Glutamatergic neuron (in vitro differentiated cells): ENCODE results near the gene CLEC9A. TPM values are rescaled to one million over a fixed set of nuclear protein-coding genes. Genes with fewer than 3 reads are reported as not detected.

Experiments used
- DNase-seq: peaks from one replicate; pipeline ENCODE4 v3.0.0; 2022
- H3K27ac Mint-ChIP-seq: one replicate; pipeline ENCODE4 v1.8.0; 2020; ENCODE audit warnings: mild to moderate bottlenecking, mixed read lengths, inconsistent platforms; ENCODE audit not compliant: unreplicated experiment
- H3K27me3 Mint-ChIP-seq: one replicate; pipeline ENCODE4 v1.8.0; 2020; ENCODE audit warnings: mild to moderate bottlenecking, moderate library complexity, mixed read lengths, inconsistent platforms; ENCODE audit not compliant: unreplicated experiment
- H3K36me3 Mint-ChIP-seq: one replicate; pipeline ENCODE4 v1.8.0; 2020; ENCODE audit warnings: mild to moderate bottlenecking, mixed read lengths, inconsistent platforms; ENCODE audit not compliant: unreplicated experiment
- H3K4me1 Mint-ChIP-seq: one replicate; pipeline ENCODE4 v1.8.0; 2020; ENCODE audit warnings: mild to moderate bottlenecking, low read depth, mixed read lengths, inconsistent platforms; ENCODE audit not compliant: unreplicated experiment
- H3K4me3 Mint-ChIP-seq: one replicate; pipeline ENCODE4 v1.8.0; 2020; ENCODE audit warnings: mild to moderate bottlenecking, mixed read lengths, inconsistent platforms; ENCODE audit not compliant: unreplicated experiment
- H3K9me3 Mint-ChIP-seq: one replicate; pipeline ENCODE4 v1.8.0; 2020; ENCODE audit warnings: mild to moderate bottlenecking, moderate library complexity, mixed read lengths, inconsistent platforms; ENCODE audit not compliant: unreplicated experiment
- total RNA-seq: library from RNA; stranded (reverse); fragmentation: NEBNext Ultra II Directional; extraction: Animal tissue kit (Norgen Biotek cat#: 25700); gene quantifications from one replicate; pipeline ENCODE4 v1.2.1, GENCODE V29; 2021; ENCODE audit not compliant: unreplicated experiment
- TF ChIP-seq, protein P1 (sequence below): fragments of 200-600 bp; sonication (generic); IDR thresholded peaks from one replicate; pipeline ENCODE4 v1.5.0; 2021; ENCODE audit not compliant: partially characterized antibody, unreplicated experiment

Gene CLEC9A
- total RNA-seq, 1 donor from 2014 or later, result not detected

DNA sequence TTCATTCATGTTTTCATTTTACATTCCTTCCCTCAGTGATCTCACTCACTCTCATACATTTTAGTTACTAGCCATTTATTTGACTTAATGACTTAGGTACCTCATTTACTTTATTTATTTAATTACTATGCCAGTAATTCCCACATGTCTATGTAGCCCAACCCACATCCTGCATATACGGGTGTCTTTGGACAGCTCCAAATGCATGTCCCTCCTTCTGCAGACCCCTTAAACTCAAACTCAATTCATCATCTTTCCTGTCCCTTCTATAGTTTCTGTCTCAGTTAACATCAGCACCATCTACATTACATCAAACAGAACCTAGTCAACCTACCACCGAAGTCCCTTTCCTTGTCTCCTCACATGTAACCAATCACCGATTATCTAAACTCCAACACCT lies 65.5 kb downstream of the CLEC9A start:
- Mint-ChIP-seq H3K36me3 (no peaks in the 10 kb centered on the region), H3K27ac (no peak overlapping the region), H3K4me1 (peaks cover 2% of the 10 kb centered on the region), H3K4me3 (no peak overlapping the region), H3K27me3 (no peaks in the 10 kb centered on the region), H3K9me3 (no peaks in the 10 kb centered on the region)
- DNase-seq, result no peak
- TF ChIP-seq, protein P1, sequence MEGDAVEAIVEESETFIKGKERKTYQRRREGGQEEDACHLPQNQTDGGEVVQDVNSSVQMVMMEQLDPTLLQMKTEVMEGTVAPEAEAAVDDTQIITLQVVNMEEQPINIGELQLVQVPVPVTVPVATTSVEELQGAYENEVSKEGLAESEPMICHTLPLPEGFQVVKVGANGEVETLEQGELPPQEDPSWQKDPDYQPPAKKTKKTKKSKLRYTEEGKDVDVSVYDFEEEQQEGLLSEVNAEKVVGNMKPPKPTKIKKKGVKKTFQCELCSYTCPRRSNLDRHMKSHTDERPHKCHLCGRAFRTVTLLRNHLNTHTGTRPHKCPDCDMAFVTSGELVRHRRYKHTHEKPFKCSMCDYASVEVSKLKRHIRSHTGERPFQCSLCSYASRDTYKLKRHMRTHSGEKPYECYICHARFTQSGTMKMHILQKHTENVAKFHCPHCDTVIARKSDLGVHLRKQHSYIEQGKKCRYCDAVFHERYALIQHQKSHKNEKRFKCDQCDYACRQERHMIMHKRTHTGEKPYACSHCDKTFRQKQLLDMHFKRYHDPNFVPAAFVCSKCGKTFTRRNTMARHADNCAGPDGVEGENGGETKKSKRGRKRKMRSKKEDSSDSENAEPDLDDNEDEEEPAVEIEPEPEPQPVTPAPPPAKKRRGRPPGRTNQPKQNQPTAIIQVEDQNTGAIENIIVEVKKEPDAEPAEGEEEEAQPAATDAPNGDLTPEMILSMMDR, result no peak

DNA sequence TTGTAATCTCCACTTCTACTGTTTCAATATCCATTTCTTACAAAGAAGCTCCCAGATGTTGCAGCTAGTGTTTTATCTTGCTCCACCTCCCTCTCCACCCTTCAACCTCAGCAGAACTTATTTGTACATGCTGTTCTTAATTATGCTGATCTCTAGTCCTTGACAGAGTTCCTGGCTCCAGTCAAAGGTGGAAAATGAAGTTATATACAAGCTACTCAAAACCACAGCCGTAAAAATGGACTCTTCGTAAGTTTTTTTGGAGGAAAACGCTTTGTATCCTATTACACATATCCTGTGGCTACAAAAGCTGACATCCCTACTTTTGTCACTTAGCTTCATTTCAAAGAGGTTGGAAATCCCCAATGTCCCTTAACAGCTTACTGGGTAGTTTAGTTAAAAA lies 67.0 kb downstream of the CLEC9A start:
- TF ChIP-seq, protein P1, result no peak
- Mint-ChIP-seq H3K36me3 (no peaks in the 10 kb centered on the region), H3K4me1 (peaks cover 2% of the 10 kb centered on the region), H3K9me3 (peaks cover 2% of the 10 kb centered on the region), H3K27ac (no peak overlapping the region), H3K4me3 (no peak overlapping the region), H3K27me3 (peaks cover 2% of the 10 kb centered on the region)
- DNase-seq, result no peak

DNA sequence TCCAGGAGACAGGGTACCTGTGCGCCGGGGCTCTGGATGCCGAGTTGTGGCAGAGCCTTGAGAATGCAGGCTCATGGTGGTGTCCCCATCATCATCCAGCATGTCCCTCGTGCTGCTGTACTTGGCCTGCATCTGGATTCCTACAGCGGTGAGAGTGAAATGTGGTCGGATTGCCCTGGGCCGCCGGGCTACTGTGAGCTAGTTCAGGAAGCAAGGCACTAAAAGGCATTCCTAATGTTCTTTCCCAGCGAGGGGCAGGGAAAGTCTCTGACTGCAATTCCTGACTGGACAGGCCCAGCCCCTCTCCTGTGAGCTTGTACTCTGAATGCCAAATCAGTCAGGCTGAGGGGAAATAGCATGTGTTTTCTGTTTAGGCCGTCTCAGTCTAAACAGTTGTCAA lies 68.3 kb downstream of the CLEC9A start, which contains the start of gene CLEC1A:
Gene CLEC1A, minus strand, starts transcription at position 195 of the 400 bp plus-strand sequence. Its CDS starts 63 bp downstream, at position 132.
- Mint-ChIP-seq H3K27ac (no peak within 1 kb of the TSS), H3K36me3 (peaks cover 4% of the 10 kb centered on the region), H3K9me3 (peaks cover 5% of the 10 kb centered on the region), H3K4me1 (peaks cover 2% of the 10 kb centered on the region), H3K27me3 (peaks cover 4% of the 10 kb centered on the region), H3K4me3 (no peak within 1 kb of the TSS)
- no peak for DNase-seq
- TF ChIP-seq, protein P1, result no peak

DNA sequence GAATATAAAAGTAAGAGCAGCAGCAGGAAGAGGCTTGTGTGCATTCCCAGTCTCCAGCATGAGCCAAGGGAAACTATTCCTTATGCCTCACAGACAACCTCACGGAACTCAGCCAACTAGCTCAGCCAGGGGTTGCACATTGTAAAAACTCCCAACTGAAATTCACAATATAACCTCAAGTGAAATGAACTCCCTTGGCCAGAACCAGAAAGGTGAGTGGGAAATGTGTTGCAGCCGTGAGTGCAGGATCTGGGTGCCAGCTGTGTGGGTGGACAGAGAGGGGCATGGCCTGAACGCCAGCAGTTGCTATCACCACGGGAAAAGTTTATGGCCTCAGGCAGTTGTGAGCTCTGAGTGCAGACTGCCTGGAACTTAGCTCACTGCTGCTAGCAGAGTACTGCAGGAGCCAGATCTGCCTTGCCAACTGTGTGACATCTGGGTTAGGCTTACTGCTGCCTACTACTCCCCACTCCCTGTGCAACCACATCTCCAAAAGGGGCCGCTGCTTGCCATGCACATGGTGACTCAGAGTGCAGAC lies 70.6 kb downstream of the CLEC9A start:
- peaks cover 5% of the 10 kb centered on the region for H3K9me3 Mint-ChIP-seq
- DNase-seq, result no peak
- TF ChIP-seq, protein P1, result no peak
- H3K27me3 Mint-ChIP-seq, result peaks cover 5% of the 10 kb centered on the region
- no peak overlapping the region for H3K27ac Mint-ChIP-seq
- H3K4me3 Mint-ChIP-seq, result no peak overlapping the region
- peaks cover 2% of the 10 kb centered on the region for H3K4me1 Mint-ChIP-seq
- H3K36me3 Mint-ChIP-seq, result peaks cover 7% of the 10 kb centered on the region

DNA sequence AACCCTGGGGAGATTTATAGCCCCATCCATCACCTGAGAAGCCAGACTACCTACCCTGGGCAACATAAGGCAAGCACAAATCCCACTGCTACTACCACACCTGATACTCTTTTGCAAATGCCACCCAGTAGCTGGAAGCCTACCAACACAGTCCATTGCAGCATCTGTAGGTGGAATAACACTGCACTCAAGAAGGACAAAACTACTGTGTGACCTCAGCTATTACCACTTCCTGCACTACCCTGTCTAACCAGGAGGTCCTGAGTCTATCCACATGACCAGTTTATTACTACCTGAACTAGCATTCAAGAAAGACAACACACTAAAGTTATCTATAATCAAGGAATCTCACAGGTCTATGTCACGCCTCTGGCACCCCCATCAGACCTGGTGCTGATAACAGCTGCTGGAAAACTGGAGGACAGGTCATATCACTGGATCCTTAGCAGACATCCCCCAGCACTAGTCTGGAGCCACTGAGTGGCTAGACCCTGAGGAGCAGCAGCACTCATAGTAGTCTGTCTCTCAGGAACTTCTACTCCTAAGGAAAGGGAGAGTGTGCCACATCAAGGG lies 71.3 kb downstream of the CLEC9A start:
- Mint-ChIP-seq H3K36me3 (peaks cover 7% of the 10 kb centered on the region), H3K9me3 (peaks cover 5% of the 10 kb centered on the region), H3K4me3 (no peak overlapping the region), H3K4me1 (peaks cover 2% of the 10 kb centered on the region), H3K27ac (no peak overlapping the region), H3K27me3 (peaks cover 5% of the 10 kb centered on the region)
- TF ChIP-seq, protein P1, result no peak
- DNase-seq, result no peak
